ENCODE measurements around the gene CSMD2. TPM values are rescaled to one million over a fixed set of nuclear protein-coding genes. Genes with fewer than 3 reads are reported as not detected.

The CSMD2 gene
- total RNA-seq, 1 donor from 2014 or later, result 0.22 TPM

DNA sequence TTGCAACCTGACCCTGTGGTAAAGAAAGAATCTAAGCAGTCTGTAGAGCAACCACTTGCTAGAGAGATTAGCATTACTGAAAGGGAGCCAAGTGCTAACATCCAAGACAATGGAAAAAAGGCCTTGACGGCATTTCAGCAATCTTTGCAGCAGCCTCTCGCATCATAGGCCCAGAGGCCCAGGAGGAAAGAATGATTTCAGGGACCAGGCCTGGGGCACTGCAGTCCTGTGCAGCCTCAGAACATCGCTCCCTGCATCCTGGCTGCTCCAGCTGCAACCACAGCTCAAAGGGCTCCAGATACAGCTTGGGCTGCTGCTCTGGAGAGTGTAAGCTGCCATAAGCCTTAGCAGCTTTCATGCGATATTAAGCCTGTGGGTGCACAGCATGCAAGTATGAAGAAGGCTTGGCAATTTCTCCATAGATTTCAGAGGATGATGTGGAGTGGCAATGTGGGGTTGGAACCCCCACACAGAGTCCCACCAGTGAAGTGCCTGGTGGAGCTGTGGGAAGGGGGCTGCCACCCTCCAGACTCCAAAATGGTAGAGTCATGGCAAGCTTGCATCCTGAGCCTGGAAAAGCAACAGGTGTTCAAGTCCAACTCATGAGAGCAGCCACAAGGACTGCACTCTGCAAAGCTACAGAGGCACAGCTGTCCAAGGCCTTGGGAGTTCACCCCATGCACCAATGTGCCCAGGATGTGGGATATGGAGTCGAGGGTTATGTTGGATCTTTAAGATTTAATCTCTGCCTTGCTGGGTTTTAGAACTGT, 411.8 kb downstream of the CSMD2 start:
- no peak for ATAC-seq
- intact Hi-C loops (cut with micrococcal nuclease), result no loop called here
- DNase-seq, result no peak

DNA sequence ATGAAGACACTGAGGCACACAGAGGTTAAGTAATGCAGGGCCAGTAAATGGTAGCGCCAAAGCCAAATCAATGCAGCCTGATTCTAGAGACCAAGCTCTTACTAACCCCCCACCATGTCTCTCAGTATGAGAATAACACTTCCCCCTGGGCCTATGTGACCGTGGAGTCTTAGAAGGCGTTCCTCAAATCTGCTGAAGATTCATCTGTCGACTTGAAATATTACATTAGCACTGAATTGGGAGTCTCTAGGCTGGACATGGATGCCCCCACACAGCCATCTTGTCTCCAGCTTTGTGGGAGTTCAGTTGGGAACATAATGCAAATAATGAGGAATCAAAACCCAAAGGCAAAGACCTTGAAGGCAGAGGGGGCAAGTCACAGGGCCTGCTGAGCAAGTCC, 419.1 kb downstream of the CSMD2 start:
- intact Hi-C loops (cut with micrococcal nuclease), result no loop called here
- ATAC-seq, result no peak
- DNase-seq, result no peak

DNA sequence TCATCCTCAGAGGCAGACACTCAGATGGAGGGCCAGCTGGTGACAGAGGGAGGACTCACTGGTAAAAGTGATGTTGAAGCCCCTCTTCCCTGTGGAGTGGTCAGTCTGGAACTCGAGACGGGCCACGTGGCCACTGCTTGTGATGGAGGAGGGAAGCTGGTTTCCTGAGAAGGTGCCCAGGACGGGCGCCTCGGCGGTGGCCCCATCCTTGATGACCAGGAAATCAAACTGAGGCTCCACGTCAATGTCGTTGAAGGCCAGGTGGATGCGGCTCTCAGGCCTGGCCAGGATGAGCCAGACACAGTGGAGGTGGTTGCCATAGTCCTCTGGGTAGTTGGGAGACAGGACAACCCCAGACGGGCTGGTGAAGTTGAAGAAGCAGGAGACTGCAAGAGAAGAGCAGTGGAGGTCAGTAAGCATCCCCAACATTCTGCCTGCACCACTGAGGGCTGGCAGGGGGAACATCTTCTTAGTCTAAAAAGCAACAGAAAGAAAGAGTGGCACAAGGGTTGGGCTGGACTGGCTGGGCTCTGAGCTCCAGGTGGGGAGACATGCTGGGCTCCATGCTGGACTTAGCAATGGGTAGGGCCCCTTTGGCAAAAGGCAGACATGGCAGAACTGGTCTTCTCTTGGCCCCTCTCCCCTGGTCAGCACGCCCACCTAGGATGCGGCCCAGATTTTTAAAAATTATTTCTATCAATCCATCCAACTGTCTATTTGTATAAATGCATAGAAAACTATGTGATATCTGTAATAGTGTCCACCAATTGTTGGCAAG, 421.6 kb downstream of the CSMD2 start:
- no peak for DNase-seq
- no peak for ATAC-seq
- intact Hi-C loops (cut with micrococcal nuclease), result no loop called here

DNA sequence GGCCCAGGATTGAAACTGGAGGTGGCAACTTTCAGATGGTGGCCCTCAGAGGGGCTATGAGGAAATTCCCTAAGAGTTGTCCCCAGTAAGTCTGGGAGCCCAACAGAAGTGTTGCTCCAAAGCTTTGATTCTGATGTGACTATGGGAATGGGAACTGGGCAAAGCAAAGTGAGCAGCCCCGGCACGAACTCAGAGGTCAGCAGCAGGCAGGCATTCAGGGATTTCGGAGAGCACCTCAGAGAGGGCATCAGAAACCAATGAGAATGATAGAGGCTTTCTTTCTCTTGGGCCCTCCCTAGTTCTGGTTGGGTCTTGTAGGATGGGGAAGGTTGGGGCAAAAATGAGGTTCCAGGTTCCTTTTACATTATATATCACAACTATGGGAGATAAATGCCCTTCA, 422.4 kb downstream of the CSMD2 start:
- no peak for ATAC-seq
- no peak for DNase-seq
- intact Hi-C loops (cut with micrococcal nuclease), result no loop called here

DNA sequence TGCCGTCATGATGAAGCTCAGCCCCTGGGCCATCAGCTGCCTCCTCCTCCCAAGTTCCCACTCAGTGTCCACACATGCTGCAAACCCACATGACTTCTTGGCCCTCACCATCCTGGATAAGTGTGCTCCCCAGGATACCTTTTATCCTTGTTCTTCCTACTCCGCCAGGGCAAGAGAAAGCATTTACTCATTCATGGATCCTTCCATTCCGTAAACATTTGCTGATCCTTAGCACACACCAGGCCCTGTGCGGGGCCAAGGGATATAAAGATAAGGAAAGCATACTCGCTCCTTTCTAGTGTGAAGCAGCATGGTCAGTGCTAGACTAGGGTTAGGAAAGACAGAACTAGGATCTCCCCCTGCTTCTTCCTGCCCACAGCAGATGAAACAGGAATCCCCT, 423.3 kb downstream of the CSMD2 start:
- DNase-seq (no peak), ATAC-seq (no peak)
- intact Hi-C loops (cut with micrococcal nuclease), result no loop called here

DNA sequence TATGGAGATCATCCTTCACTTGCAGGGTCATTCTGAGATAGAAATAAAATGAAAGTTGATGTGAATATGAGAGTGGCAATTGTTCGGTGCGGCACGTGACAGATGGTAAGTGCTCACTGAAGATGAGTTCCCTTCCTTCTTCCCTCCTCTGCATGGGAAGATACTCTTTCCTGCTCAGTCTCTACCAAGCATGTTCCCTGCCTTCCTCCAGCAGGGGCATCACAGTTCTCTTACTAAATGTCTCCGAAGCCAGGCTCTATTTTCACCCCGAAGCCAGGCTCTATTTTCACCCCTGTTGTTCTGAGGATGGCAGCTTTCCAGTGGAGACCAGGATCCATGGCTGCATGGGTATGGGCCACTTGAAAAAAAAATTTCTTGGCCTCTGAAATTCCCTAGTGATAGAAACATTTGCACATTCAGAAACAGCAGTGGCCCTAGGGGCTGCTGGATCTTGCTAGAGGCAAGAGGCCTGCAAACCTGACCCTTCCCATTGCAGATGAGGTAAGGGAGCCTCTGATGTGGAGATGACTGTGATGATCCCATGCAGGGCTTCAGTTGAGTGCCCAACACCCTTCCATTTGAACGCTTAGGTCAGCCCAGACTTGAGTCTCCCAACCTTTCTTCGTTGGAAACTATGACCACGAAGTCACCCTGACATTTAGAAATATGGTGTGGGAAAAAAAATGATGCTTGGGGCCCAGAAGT, 424.8 kb downstream of the CSMD2 start:
- intact Hi-C loops (cut with micrococcal nuclease), result no loop called here
- DNase-seq, result no peak
- ATAC-seq, result no peak

DNA sequence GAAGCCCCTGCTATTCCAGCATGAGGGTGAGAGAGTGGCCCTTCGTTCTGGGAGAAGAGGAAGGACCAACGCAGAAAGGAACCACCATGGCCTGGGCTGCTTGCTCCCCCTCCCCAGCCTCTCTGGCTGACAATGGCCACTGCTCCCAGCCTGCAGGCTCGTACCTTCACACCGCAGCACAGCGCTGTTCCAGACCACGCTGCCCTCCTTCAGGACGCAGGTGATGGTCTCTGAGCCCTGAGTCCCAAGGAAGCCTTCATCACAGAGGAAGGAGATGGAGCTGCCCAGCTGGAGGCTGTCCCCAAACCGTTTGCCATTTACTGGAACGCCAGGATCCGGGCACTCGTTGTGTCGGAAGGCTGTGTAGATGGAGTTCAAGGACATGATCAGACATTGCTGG, 426.1 kb downstream of the CSMD2 start:
- no peak for ATAC-seq
- no peak for DNase-seq
- intact Hi-C loops (cut with micrococcal nuclease), result no loop called here

DNA sequence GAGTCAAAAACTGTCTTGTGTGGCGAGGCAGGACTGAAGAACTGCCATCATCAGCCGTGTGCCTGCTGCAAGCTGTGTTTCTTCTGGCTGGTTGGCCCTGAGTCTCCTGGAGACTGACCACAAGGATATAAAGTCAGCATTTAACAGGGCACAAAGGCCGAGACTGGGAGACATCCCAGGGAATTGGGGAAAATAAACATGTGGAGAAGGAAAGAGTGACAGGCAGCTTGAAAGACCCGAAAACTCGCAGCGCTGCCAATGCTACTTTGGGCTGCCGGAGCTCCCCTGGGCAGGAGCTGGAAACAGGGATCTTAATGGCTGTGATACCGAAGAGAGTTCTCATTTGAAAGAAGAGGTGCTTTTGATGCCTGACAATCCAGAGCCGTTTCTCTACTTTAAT, 426.5 kb downstream of the CSMD2 start:
- ATAC-seq (no peak), DNase-seq (no peak)
- intact Hi-C loops (cut with micrococcal nuclease), result no loop called here

DNA sequence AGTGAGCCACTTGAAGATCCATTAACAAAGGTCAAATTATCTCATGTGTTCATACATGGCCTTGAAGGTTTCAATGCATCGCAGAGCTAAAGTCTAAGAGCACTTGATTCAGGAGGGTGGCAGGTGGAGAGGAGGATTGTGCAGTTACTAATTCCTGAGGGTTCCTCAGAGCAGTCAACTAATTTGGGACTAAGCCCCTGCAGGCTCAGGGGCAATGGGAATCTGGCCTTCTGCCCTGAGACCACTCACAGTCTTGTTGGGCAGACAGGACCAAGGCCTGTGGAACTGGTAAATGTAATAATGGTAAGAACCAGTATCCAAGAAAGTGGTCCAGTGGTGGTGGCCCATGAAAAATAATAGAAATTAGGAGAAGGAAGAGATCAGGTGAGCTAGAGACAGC, 428.5 kb downstream of the CSMD2 start:
- intact Hi-C loops (cut with micrococcal nuclease), result no loop called here
- DNase-seq, result no peak
- no peak for ATAC-seq

DNA sequence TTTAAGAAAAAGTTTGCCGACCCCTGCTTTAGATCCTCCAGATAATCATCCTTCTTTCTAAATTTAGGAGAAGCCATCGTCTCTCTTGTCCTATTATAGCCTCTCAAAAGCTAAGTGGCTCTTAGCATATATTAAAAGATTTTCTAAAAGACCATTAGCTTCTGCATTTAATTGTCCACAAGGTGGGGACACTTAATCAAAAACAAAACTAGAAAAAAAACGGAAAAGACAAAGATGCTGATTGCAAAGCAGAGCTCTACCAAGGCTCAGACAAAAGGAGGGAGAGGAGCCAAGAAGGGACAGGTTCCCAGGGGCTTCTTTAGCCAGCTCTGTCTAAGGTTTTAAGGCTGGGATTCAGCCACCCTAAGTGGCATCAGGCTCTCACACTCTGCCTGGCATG, 429.4 kb downstream of the CSMD2 start:
- DNase-seq, result no peak
- intact Hi-C loops (cut with micrococcal nuclease), result no loop called here

DNA sequence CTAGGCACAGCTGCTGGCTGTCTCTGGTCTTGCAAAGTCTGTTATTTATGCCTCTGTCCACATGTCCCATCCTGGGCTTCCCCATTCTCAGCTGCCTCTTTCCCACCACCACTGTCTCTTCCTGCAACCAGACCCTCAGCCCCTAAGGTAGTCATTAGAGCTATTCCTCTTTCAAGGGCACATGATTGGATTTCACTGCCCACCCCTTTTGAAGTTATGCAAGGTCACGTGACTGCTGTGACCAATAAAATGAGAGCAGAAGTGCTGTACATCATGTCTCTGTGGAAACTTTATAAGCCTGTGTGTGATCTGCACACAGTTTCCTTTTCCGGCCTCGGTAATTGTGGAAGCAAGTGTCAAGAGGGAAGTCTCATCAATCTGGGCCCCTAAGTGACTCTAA, 437.7 kb downstream of the CSMD2 start:
- no peak for ATAC-seq
- no peak for DNase-seq
- intact Hi-C loops (cut with micrococcal nuclease), result no loop called here

More for the DNA sequence above, 429.4 kb downstream of the CSMD2 start:
- no peak for ATAC-seq

DNA sequence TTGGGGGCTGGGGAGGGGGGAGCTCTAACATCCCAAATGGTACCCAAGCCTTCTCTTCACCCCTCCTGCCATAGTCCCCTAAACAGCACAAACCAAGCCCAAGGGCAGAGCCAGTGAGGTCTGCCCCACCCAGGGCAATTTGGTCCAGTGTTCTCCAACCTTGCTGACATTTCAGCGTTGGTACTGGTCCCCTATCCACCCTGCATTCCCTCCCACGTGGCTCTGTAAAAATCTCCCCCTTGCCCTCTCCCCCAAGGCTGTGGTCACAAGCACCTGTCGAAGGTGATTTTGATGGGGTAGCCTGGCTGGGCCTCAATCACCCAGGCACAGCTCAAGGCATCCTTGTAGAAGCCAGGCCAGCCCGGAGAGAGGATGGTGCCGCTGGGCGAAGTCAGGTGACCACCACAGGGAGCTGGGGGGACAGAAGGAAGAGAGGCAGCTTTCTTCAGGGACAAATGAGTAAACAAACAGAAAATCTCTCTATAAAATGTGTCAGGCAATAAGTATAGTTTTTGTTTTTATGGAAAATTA, 438.7 kb downstream of the CSMD2 start:
- intact Hi-C loops (cut with micrococcal nuclease), result no loop called here
- ATAC-seq (no peak), DNase-seq (no peak)

DNA sequence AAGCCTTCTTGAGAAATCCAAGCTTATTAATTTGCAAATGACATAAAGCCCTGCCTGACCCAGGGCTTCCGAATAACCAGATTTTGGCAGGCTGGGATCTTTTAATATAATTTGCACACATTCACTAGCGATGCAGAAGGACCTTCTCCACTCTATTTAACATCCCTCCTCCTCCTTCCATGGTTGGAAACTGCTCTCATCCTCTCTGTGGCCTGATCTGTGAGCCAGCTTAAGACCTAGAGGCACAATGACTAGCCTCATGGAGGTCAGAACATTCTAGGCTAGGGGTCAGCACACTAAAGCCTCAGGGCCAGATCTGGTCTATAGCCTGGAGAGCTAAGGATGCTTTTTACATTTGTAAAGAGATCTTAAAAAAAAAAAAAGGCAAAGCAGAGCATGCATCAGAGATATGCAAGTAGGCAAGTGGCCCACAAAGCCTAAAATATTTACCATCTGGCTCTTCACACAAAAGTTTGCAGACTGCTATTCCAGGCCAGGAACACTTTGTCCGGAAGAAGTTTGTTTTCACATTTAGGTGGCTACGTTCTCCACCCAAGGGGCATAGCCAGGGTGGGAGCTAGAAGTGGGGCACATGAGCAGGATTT, 439.4 kb downstream of the CSMD2 start:
- ATAC-seq, result no peak
- no peak for DNase-seq
- intact Hi-C loops (cut with micrococcal nuclease), result no loop called here

DNA sequence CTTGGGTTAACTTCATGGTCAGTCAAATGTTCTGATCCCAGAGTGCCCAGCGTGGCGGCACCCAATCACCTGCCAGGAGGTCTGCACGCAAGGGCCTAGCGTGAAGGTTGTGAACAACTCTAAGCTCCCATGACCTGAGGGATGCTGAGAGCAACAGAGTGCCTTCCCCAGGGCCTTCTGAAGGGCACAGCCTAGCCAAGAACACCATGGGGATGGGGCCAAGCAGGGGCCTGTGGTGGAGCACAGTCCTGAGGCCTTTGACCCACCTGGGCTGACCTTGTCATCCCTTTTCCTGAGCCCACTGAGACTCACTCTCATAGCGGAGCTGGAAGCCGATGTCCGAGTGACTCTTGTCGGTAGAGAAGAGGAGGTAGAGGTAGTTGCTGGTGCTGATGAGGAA, 440.0 kb downstream of the CSMD2 start:
- ATAC-seq (no peak), DNase-seq (no peak)
- intact Hi-C loops (cut with micrococcal nuclease), result no loop called here

DNA sequence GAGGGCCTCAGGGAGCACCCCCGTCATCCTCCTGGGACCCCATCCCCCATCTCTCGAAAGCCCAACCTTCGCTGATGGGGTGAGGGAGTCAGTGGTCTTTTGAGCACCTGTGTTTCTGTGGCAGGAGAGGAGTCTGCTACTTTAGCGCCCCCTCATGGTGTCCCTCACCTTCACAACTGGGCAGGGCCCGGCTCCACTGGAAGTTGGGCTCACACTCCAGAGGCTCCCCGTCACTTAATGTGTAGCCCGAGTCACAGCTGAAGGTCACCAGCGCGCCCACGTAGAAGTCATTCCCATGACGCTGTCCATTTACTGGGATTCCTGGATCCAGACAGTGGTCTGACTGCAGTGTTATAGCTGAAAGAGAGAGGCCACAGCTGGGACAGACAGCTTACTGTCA, 440.7 kb downstream of the CSMD2 start:
- DNase-seq, result no peak
- intact Hi-C loops (cut with micrococcal nuclease), result no loop called here
- ATAC-seq, result no peak

DNA sequence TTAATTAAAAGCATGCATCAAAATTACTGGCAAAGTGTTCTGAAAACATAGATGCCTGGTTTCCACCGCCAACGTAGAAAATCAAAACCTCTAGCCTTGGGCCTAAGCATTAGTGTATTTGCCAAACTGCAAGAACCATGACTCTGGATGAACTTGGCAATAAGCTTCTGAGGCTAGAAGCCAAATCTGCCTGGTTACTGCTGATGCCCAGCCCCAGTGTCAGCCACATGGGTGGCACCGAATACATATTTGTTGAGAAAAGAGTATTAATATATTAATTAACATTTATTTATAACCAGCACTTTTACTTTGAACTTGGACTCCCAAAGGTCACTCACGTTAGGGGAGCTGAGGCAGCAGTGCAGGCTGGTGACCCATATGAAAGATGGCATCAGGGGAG, 441.8 kb downstream of the CSMD2 start:
- intact Hi-C loops (cut with micrococcal nuclease), result no loop called here
- DNase-seq (no peak), ATAC-seq (no peak)

DNA sequence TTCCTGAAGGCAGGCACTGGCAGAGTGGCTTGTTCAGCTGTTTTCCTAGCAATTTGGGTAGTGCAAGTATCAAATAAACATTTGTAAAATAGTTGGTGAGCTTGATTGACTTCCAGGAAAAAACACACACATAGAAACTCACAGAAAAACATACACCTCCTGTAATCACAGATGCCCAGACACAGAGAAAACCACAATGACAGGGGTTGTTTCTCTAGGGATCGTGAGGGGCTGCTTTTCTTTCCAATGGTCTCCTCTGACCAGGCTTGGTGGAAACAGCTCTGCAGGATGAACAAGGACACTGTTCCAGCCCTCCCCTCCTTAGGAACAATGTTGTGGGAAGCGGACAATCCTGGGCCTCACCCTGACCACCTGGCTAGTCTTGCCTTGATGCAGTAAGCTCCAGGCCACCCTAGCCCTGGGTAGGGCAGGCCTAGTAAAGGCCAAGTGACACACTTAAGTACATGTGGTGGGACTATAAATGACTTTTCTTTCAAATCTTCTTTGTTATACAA, 443.7 kb downstream of the CSMD2 start:
- DNase-seq (no peak), ATAC-seq (no peak)
- intact Hi-C loops (cut with micrococcal nuclease), result no loop called here

DNA sequence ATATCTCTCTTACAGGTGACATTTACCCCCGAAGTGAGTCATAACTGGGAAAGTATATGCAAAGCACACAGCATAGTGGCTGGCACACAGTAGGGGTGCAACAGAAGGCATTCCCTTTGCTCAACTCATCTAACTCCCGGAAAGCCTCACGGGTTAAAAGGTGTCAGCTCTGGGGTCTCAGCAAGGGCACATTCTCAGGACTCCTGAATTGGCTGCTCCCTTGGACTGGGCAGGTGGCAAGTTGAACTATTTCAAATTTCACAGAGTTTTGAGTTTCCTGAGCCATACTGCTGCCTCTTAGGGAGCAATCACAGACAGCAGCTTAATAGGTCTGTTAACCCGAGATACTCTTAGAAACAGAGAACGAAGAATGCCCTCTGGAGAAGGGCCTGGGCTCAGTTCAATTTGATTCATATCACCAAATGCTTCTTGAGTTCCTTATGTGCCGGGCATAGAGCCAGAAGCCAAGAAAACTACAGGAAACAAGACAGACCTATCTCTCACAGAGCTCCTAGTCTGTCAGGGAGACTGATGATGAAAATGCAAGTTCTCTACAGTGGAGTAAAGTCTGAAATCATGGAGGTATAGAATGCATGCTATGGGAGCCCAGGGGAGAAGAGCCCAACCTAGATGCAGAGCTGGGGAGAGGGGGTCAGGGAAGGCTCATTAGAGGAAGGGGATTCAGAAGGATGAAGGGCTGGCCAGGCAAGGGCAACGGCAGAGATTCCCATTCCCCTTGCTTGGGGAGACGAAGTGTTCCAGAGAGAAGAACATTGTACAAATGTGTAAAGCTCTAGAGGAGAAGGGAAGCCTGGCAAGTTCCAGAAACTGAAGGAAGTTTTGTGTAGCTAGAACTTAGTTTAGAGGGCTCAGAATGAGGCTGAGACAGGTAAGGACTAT, 445.0 kb downstream of the CSMD2 start:
- no peak for DNase-seq
- intact Hi-C loops (cut with micrococcal nuclease), result no loop called here
- ATAC-seq, result no peak

DNA sequence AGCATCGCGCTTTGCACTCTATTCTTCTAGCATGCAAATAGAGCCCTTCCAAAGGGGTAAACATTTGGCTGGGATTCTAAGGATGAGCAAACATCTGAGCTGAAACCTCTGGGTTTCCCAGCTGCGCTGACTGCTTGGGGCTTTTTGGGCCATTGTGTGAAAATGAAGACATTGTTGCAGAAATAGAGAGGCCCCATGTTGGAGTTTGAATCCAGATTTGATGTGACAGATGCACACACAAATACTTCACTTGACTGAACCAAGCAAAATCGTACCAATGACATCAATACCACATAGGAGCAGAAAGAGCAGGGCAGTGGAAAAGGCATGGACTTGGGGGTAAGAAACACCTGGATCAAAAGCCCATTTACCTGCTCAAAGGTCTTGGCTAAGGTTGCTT, 445.7 kb downstream of the CSMD2 start:
- DNase-seq (no peak), ATAC-seq (no peak)
- intact Hi-C loops (cut with micrococcal nuclease), result no loop called here

Data from left ventricle myocardium superior (tissue), 1 donor.